ENCODE data around the gene ARHGEF4. TPM values are rescaled to one million over a fixed set of nuclear protein-coding genes. Genes with fewer than 3 reads are reported as not detected.

ARHGEF4 gene
- total RNA-seq, 1 experiment from 2014 or later = 0.80 TPM

- no peaks in the 10 kb centered on the region for H3K27me3 ChIP-seq (ENCODE audit: control insufficient read depth, insufficient read depth, low read length)
- no TSS peak for BruUV-seq (replicated peaks)
- no peaks in the 10 kb centered on the region for H3K36me3 ChIP-seq (ENCODE audit: control insufficient read depth, insufficient read depth, low read length)
- in situ Hi-C loops (cut with HindIII; ENCODE audit: low pct_unique_long_range_greater_than_20kb, low sequenced_read_pairs) (no loop called here), intact Hi-C loops (cut with micrococcal nuclease; ENCODE audit: unreplicated experiment) (loop anchor here (5.0 kb wide), 1 partner anchor 46 kb away; no protein-coding TSS in a partner anchor)
- ChIA-PET POLR2A (no interaction called here), CTCF (no interaction called here)
- TF ChIP-seq SIN3A (IDR thresholded peaks at IDR 0.05; ENCODE audit: borderline replicate concordance, insufficient read depth, low read depth, low read length) = no peak
- no peak for TF ChIP-seq POLR2AphosphoS5 (IDR thresholded peaks at IDR 0.05; ENCODE audit: low read depth, low read length)
- TF ChIP-seq REST (IDR thresholded peaks at IDR 0.05; ENCODE audit: insufficient read depth in 1 of 2, low read depth in 2 of 2, low read length in 1 of 2) = no peak
- ATAC-seq (no peak), DNase-seq (ENCODE audit: low read depth, low spot score) (no peak)
- H3K4me1 ChIP-seq (ENCODE audit: control insufficient read depth, insufficient read depth, low read length) = no peaks in the 10 kb centered on the region
- H3K9me3 ChIP-seq (ENCODE audit: control insufficient read depth, insufficient read depth, low read depth, low read length) = no peaks in the 10 kb centered on the region
- no peak overlapping the region for H3K27ac ChIP-seq (ENCODE audit: low read length)
- H3K4me3 ChIP-seq (ENCODE audit: low read depth in 2 of 2, low read length in 2 of 2) = no peak overlapping the region
Measured at GRCh38 chr2:130875935-130876334, 39.2 kb downstream of the ARHGEF4 start.

- intact Hi-C loops (cut with micrococcal nuclease; ENCODE audit: unreplicated experiment) = loop anchor here (5.0 kb wide), 1 partner anchor 45 kb away; no protein-coding TSS in a partner anchor
Measured at GRCh38 chr2:130877258-130877657, 40.5 kb downstream of the ARHGEF4 start.

More at GRCh38 chr2:130877258-130877657, 40.5 kb downstream of the ARHGEF4 start:
- no peaks in the 10 kb centered on the region for H3K27me3 ChIP-seq (ENCODE audit: control insufficient read depth, insufficient read depth, low read length)
- no peaks in the 10 kb centered on the region for H3K36me3 ChIP-seq (ENCODE audit: control insufficient read depth, insufficient read depth, low read length)
- no peak overlapping the region for H3K4me3 ChIP-seq (ENCODE audit: low read depth in 2 of 2, low read length in 2 of 2)
- H3K4me1 ChIP-seq (ENCODE audit: control insufficient read depth, insufficient read depth, low read length) = no peaks in the 10 kb centered on the region
- H3K9me3 ChIP-seq (ENCODE audit: control insufficient read depth, insufficient read depth, low read depth, low read length) = no peaks in the 10 kb centered on the region
- ChIA-PET CTCF (no interaction called here), POLR2A (no interaction called here)
- ATAC-seq (no peak), DNase-seq (ENCODE audit: low read depth, low spot score) (no peak)
- in situ Hi-C loops (cut with HindIII; ENCODE audit: low pct_unique_long_range_greater_than_20kb, low sequenced_read_pairs) = no loop called here
- TF ChIP-seq CTCF (IDR thresholded peaks at IDR 0.05) (no peak), REST (IDR thresholded peaks at IDR 0.05; ENCODE audit: insufficient read depth in 1 of 2, low read depth in 2 of 2, low read length in 1 of 2) (no peak)
- no TSS peak for BruUV-seq (replicated peaks)
- H3K27ac ChIP-seq (ENCODE audit: low read length) = no peak overlapping the region
